GM21529 (cell line): Measurements from ENCODE around the gene SBNO2.
"Not testable (repeated sequence)": the region's sequence is repeated elsewhere in the genome, so short reads cannot be mapped to it uniquely, and the experiment has no call there.

Source experiments
- ATAC-seq: cut with Tn5 transposase; IDR thresholded peaks from one replicate; pipeline ENCODE4 v1.9.1; 2021; ENCODE audit not compliant: unreplicated experiment

The SBNO2 gene

DNA sequence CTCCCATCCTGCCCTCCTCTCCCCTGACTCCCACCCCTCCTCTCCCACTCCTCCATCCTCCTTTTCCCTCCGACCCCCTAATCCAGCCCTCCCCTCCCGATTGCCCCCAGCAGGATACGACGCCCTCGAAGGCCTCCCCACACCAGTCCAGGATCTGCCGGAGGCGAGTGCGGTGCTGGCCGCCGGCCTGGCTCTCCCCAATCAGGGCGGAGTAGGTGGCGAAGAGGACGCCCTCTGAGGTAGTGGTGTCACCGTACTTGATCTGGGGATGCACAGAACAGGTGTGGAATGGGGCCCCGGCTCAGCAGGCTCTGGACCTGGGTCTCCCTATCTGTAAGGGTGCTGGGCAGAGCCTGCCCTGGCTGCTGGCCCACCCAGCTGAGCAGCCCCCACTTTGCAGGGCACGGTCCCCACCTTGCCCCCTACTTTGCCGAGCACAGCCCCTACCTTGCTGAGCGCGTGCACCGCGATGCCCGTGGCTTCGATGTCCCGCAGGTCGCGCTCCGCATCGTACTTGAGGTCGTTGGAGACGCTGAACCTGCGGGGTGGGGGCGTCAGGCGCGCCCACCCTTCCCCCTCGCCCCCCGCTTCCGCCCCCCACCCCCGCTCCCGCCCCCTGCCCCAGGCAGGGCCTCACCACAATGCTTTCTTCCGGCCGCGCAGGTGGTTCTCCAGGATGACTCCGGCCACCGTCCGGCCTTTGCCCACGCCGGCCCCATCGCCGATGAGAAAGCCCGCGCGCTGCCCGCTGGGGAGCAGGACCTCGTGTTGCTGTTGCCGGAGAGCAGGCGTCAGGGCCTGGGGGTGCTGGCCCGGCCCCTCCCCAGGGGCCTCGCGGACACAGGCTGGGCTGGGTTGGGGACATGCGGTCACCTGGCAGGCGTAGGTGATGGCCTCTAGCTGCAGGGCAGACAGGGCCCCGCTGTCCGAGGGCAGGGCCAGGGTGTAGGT is 51.8 kb downstream of the SBNO2 start:
- no peak for ATAC-seq

DNA sequence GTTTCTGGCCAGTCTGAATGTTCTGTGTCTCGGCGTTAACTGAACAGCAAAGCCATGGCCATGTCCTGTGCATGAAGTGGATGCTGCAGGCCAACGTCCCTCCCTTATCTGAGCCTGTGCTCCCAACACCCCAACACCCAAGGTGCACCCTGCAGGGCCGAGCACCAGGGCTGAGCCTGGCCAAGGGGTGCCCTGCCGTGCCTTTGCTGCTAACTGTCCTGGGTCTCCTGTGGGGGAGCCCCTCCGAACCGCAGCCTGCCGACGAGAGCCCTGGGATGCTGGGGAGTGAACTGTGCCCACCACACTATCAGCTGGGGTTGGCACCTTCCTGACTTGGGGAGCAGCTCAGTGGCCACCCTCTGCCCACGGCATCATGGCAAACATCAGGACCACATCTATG is 52.7 kb downstream of the SBNO2 start:
- no peak for ATAC-seq

DNA sequence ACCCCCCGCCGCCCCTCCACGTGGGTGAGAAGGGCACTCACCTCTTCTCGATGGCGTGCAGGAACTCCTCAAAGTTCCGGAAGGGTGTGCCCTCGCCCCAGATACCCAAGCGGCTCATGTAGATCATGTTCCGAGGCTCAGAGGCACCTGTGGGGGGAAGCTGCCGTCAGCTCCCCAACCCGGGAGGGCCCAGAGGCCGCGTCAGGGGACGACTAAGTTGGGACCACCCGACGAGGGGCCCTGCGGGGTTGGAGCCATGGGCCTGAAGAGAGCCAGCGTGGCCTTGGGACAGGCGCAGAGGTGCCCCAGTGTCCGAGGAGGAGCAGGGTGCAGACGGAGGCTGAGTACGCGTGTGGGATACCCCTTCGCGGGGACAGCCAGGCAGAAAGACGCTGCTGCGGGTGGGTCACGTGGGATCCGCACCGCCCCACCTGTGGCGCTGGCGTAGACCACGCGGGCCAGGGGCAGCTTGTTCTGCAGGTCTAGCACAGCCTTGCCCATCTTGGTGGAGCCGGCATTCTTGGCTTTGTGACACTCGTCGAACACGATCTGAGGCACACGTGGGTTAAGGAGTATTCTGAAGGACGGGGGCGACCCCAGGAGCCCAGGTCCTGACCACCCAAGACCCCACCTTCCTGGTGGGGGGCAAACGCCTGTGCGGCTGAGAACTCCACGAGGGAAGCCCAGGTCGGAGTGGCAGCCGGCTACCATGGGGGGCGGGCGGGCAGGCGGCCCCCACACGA is 54.4 kb downstream of the SBNO2 start:
- no peak for ATAC-seq

DNA sequence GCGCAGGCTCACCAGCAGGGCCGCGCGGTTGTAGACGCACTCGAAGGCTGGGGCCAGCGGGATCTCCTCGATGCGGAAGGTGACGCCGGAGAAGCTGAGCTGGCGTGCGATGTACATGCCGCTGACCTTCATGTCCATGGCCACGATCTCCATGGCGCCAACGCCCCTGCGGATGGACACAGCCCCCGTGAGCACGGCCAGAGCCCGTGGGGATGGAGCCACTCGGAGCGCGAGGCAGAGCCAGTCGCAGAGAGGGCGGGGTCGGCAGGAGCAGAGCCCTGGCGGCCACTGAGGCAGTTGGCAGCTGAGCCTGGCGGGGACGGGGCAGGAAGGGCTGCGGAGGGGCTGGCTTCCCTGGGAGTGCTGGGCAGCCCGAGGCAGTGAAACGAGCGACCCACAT is 55.1 kb downstream of the SBNO2 start:
- no peak for ATAC-seq

DNA sequence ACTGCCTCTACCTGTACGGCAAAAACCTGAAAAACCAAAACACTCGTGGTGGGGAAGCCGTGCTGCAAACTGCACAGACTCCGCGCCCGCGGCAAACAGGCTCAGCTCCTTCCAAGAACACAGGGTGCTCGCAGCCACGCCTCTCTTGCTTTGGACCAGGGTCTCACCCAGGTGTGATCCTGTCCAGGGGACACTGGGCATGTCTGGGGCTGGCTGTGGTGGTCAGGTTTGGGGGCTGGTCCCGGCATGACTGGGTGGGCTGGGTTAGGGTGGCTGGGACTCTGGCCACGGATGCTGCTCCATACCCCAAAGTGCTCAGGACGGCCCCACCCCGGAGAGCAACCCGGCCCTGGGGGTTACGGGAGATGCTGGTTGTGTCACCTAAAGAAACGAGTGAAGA is 56.4 kb downstream of the SBNO2 start:
- no peak for ATAC-seq

DNA sequence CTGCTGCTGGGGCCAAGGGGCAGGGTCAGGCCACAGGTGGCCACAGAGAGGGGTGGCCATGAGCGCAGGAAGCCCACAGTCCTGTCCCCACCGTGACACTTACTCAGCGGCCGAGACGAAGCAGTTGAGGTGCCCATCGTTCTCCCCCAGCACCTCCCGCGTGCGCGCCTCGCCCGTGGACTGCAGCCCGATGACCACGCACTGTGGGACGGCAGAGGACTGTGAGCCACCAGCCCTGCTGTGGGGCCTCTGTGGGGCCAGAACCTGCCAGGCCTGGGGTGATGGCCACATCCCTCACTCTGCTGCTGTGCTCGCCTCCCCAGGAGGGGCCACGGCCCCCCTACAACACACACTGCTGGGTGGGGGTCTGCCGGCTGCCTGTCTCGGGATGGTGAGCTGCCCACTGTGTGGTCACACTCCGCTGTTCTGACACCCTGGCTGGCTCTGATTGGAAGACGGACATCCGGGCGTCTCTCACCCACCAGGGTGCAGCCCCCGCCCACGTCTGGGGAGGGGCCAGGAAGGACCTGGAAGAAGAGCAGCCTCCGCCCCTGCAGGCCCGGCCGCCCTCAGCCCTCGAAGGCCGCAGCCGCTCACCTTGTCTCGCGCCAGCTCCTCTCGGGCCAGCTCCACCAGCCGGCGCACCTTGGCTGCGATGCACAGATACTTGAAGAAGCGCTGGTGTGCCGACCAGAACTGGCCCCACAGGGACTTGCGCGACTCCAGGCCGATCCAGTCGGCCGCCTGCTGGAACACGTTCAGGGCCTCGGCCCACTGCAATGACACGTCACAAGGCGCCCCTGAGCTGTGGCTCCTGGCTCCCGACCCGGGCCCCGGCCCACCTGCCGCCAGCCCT is 57.1 kb downstream of the SBNO2 start:
- ATAC-seq, result no peak

DNA sequence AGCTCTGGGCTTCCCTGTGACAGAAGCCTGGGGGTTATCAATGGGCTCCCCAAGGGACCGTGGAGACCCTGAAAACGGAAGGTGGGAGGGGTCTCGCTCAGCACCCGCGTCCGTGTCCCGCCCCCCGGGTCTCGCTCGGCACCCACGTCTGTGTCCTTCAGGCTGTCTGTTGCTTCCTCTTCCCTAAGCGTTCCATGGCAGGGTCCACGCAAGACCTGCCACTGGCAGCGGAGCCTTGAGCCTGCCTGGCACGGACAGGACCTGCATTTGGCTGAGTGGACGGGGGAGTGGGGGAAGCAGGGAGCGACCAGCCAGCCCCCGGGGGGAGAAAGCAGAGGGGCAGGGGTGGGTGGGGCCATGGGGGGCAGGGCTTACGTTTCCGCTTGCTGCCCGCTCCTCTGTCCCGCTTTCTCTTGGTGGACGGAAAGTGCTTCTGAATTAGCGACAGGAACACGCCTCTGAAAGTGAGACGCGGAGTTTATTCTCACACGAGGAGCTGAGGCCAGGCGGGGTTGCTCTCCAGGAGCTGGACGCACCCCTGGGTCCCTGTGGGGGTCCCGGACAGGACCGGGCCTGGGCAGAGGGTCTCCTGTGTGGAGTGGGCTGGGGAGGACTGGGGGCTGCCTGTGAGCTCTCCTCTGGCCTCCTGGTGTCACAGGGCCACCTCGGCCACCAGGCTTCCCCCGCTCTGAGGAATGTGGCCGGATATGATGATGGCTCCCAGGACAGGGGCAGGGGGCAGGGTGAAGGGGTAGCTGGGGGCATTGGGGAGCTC is 58.2 kb downstream of the SBNO2 start:
- ATAC-seq, result no peak

GRCh38 chr19:1114728-1115127 is 59.3 kb downstream of the SBNO2 start:
- not testable (repeated sequence) for ATAC-seq

DNA sequence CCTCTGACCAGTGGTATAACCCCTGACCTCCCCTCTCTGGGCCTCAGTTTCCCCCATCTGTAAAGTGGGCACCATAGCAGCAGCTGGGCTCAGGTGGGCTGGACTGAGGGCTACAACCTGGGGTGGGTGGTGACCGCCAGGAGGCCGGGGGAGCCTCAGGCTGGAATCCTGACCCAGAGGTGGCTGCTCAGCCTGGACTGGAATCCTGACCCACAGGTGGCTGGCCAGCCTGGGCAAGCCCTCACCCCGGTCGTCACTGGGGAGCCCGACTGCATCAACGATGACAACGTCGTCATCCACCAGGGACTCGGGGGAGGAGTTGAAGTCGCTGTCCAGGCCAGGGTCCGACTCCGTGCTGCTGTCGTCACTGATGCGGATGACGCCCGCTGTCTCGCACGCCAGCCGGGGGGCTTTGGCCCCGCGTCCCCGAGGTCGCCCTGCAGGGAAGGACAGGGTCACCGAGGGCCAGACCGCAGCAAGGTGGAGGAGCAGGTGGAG is 60.0 kb downstream of the SBNO2 start:
- ATAC-seq, result no peak

DNA sequence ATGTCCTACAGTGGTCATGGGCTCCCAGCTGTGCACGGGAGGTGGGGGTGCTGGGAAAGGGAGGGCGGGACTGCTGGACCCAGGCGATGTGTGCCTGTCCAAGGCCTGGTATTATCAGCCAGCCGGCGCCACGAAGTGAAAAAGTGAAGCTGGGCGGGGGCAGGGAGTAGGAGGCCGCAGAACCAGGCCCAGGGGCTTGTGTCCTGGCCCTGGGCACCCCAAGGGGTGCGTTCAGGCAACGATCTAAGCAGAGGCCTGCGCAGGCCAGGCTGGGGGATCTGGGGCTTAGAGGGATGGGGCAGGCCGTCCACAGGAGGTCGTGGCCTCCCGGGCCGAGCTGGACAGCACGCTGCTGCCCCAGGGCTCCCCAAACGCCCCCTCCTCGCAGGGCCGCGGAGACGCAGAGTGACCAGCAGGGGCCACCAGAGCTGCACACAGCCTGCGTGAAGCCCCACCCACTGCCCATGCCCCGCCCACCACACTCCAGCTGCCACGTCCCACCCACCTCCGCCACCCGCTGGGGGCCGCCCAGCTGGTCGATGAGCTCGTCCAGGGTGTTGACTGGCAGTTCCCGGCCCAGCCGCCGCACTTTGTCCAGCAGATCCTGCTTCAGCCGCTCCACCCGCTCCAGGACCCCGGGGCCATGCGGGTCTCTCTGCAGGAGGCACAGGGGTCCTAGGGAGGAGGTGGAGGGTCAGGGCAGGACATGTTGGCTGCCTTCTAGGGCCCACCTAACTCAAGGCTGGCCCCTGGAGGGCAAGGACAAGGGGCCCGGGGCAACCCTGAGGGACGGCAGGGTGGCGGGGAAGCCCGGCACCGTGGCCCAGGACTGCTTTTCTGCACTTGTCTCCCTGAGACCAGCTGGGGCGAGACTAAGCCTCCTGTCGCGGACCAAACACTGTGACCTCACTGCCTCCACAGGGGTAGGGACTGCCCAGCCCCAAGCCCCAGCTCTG is 60.8 kb downstream of the SBNO2 start:
- ATAC-seq, result peak; percentile 56

- ATAC-seq, result no peak
These were observed 61.6 kb downstream of the SBNO2 start for GRCh38 chr19:1112268-1113029.

- no peak for ATAC-seq
These were observed 62.3 kb downstream of the SBNO2 start for GRCh38 chr19:1111641-1112267.

- ATAC-seq, result no peak
These were observed 63.0 kb downstream of the SBNO2 start for GRCh38 chr19:1110809-1111640.

DNA sequence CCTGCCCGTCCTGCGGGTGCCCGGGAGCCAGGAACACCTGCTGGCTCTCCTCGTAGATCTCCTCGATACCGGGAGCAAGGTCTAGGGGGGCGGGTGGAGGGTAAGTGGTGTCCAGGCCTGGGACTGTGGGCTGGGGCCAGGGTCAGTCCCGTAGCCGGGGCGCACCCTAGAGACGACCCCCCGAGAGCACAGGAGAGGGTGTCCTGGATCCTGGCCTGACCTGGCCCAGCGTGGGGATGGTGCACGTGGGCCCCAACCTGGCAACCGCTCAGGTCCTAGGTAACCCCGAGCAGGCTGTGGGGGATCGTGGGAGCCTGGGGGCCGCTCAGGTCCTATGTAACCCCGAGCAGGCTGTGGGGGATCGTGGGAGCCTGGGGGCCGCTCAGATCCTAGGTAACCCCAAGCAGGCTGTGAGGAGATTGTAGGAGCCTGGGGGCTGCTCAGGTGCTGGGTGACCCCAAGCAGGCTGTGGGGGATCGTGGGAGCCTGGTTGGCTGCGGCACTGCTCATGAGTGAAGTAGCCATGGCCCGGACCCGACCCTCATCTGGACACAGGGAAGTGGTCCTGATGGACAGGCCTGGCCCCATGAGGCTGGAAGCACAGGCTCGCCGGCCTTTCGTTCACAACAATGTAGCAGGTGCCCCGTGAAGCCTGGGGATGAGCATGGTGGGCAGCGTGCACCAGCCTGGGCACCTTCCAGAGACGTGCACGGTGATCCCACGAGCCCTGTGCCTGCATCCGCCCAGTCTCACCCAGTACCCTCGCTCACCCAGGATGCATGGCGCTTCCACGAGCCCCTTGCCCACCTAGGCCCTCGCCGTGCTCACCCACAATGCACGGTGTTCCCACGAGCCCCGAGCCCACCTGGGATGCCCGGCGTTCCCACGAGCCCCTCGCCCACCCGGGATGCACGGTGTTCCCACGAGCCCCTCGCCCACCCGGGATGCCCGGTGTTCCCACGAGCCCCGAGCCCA is 64.1 kb downstream of the SBNO2 start:
- ATAC-seq, result no peak

DNA sequence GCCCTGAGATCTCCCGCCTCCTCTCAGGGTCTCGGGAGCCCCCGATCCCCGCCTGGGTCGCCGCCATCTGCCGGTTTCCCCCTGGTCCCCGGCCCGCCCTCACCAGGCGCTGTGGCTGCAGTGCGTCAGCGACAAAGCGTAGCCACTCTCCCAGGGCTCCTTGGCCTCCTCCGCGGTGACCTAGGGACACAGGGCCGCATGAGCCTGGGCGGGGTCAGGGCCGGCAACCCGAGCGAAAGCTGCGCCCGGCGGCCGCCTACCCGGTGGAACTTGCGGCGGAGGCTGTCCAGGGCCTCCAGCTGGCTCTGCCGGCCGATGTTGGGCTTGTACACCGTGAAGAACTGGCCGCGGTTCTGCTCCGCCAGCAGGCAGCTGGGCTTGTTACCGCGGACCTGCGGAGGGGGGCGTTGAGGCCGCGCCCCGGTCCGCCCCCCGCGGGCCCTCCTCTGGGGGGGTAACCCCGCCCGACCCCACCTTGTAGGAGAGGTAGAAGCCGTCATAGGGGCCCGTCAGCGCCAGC is 65.0 kb downstream of the SBNO2 start:
- no peak for ATAC-seq
